ENCODE results near the gene ARL14EP. TPM values are rescaled to one million over a fixed set of nuclear protein-coding genes. Genes with fewer than 3 reads are reported as not detected.
A peak's percentile ranks its signal among the peaks of the same experiment; 100 is the strongest.

Gene ARL14EP
- 10 to 100 TPM in 3 of 4 donors, 1 to 10 TPM in 1; 6.3 to 21.5 (median 15.1) TPM for total RNA-seq

DNA sequence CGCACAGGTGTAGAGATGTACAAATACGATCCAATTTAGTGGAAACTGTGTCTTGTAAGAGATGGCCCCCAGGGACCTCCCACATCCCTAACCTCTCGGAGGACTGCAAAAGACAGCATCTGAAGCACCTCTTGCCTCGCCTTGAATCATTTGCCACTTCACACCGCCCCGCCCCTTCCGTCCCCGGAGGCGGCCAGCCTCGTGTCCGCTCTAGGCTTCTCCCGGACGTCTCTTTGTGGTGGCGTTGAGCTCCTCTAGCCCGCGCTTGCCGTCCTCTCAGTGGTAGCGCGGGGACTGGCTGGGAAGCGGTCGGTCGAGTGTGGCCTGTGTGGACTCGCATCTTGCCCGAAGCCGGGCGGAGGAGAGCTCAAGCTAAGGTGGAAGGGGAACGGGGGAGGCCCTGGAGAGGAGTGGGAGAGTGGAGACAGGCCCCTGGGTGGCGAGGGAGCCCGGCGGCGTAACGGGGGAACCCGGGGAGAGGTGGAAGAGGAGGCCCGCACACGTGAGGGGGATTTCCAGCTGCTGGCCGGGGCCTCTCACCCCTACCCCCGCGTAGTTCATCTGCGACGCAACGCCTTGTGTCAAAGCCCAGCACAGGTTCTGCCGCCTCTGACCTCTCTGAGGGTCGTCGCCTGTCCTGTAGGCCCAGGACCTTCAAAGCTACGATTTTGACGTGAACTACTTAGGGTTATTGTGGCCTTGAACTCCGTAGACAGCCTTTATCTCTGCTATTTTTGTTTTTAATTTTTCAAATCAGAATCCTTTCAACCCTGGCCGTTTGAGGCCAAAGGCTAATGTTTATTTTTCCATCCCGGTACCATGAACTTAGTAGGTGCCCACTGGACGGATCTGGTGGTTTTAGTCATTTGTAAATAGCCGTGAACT, at the start of gene ARL14EP:
Gene ARL14EP (plus strand): TSS at position 279 of the 885 bp plus-strand sequence. CDS start 7,845 bp downstream, outside the sequence.
- no peaks in the 10 kb centered on the region for H3K27me3 ChIP-seq
- peak; percentile 91 to 97 (median 93) for DNase-seq
- no peaks in the 10 kb centered on the region for H3K9me3 ChIP-seq
- H3K4me1 ChIP-seq, result peaks cover 0 to 20% (median 5%) of the 10 kb centered on the region in 4 donors
- no peaks in the 10 kb centered on the region for H3K36me3 ChIP-seq
- TF ChIP-seq, protein P1, sequence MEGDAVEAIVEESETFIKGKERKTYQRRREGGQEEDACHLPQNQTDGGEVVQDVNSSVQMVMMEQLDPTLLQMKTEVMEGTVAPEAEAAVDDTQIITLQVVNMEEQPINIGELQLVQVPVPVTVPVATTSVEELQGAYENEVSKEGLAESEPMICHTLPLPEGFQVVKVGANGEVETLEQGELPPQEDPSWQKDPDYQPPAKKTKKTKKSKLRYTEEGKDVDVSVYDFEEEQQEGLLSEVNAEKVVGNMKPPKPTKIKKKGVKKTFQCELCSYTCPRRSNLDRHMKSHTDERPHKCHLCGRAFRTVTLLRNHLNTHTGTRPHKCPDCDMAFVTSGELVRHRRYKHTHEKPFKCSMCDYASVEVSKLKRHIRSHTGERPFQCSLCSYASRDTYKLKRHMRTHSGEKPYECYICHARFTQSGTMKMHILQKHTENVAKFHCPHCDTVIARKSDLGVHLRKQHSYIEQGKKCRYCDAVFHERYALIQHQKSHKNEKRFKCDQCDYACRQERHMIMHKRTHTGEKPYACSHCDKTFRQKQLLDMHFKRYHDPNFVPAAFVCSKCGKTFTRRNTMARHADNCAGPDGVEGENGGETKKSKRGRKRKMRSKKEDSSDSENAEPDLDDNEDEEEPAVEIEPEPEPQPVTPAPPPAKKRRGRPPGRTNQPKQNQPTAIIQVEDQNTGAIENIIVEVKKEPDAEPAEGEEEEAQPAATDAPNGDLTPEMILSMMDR (IDR thresholded peaks at IDR 0.05), result peak in 1 of 6 experiments; percentile 7
- TF ChIP-seq POLR2A (IDR thresholded peaks at IDR 0.05), result peak; percentile 77 to 84
- H3K4me3 ChIP-seq, result peak within 1 kb of the TSS; percentile 74 to 83 (median 78)
- H3K27ac ChIP-seq, result peak within 1 kb of the TSS; percentile 70 to 86 (median 79)

DNA sequence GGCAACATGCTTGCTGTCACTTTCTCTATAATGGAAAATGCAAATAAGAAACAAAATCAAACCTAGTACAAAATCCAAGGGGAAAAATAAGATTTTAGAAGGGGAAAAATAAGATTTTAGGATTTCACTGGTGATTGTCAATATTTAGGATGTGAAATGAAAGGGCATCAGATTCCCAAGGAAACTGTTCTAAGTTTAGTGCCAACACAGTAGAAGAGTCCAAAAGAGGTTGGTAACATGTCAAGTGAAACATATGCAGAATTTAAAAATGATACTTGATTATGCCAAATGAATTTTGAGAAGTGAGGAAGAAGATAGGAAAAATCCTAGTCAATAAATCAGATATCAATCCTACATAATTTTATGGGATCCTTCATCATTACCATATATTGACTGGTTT, 45.7 kb upstream of the ARL14EP start:
- H3K4me1 ChIP-seq, result no peaks in the 10 kb centered on the region
- TF ChIP-seq POLR2A (IDR thresholded peaks at IDR 0.05), result no peak
- TF ChIP-seq, protein P1 (IDR thresholded peaks at IDR 0.05), result no peak
- H3K4me3 ChIP-seq, result no peak overlapping the region
- H3K27ac ChIP-seq, result no peak overlapping the region
- DNase-seq, result no peak
- no peaks in the 10 kb centered on the region for H3K9me3 ChIP-seq
- no peaks in the 10 kb centered on the region for H3K27me3 ChIP-seq
- no peaks in the 10 kb centered on the region for H3K36me3 ChIP-seq

DNA sequence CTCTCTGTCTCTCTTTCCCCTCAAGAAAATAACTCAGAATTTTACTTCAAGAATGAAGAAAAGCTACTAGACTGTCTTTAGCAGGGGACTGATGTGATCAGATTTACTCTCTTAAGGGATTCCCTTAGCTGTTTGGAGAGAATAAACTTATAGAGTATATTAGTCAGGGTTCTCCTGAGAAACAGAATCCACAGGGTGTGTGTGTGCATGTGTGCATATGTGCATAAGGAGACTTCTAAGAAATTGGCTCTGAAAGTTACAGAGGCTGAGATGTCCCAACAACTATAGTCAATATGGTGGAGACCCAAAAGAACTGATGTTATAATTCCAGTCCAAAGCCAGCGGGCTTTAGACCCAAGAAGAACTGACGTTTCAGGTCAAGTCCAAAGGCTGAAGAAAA, 43.1 kb upstream of the ARL14EP start:
- no peaks in the 10 kb centered on the region for H3K27me3 ChIP-seq
- no peak for TF ChIP-seq POLR2A (IDR thresholded peaks at IDR 0.05)
- TF ChIP-seq, protein P1 (IDR thresholded peaks at IDR 0.05), result no peak
- no peaks in the 10 kb centered on the region for H3K9me3 ChIP-seq
- H3K4me1 ChIP-seq, result no peaks in the 10 kb centered on the region
- H3K4me3 ChIP-seq, result no peak overlapping the region
- H3K27ac ChIP-seq, result no peak overlapping the region
- H3K36me3 ChIP-seq, result no peaks in the 10 kb centered on the region
- no peak for DNase-seq

DNA sequence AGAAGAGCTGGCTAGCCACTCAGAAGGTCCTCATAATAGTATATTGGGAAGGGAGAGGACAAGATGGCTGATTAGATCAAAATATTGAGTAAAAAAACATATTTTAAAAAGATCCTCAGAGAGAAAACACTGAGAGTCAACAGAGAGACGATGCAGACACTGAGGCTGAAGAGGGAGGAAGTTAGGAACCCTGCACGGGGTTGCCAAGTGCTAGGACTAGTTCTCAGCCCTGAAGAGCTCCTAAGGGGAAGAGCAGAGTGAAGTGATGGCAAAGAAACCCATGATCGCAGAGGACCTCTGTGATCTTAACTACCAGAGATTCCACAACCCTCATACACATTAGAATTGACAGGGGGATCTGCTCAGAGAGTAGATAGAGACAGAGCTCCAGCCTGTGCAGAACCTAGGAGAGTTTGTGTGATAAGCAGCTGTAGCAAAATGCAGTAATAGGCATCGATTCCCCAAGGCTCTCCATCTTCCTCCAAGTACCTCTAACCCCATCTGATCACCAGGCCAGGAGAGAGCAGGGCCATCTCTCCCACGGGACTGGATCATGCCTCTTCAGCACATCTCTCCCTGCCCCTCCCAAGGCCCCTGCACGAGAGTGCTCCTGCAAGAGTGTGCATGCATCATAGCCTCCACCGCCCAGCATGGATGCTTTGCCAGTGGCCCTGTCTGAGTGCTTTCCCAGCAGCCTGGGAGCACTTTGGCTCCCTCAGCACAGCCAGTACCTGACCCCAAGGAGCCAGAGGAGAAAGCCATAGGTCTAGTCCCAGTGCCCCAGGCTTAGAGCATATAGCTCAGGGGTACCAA, 41.2 kb upstream of the ARL14EP start:
- Histone ChIP-seq H3K36me3 (no peaks in the 10 kb centered on the region), H3K4me1 (no peaks in the 10 kb centered on the region), H3K27ac (no peak overlapping the region), H3K4me3 (no peak overlapping the region), H3K9me3 (no peaks in the 10 kb centered on the region), H3K27me3 (no peaks in the 10 kb centered on the region)
- DNase-seq, result no peak
- no peak for TF ChIP-seq POLR2A (IDR thresholded peaks at IDR 0.05)
- TF ChIP-seq, protein P1 (IDR thresholded peaks at IDR 0.05), result no peak

DNA sequence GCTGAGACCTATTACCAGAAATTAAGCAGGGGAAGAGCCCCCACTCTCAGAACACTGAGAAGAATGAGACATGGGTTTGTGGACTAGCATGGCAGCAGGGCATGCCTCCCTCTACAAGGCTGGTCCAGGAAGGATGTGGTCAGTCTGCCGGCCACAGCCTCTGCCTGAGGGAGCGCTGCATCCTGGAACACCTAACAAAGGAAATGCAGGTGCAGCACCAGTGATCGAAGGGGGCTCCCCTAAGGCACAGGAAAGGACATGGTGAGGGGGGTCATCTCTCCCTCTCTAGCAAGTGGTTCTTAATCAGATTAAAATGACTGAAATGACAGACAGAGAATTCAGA, 40.6 kb upstream of the ARL14EP start:
- no peak for TF ChIP-seq POLR2A (IDR thresholded peaks at IDR 0.05)
- TF ChIP-seq, protein P1 (IDR thresholded peaks at IDR 0.05), result no peak
- no peaks in the 10 kb centered on the region for H3K27me3 ChIP-seq
- no peaks in the 10 kb centered on the region for H3K9me3 ChIP-seq
- no peaks in the 10 kb centered on the region for H3K4me1 ChIP-seq
- H3K36me3 ChIP-seq, result no peaks in the 10 kb centered on the region
- no peak overlapping the region for H3K4me3 ChIP-seq
- no peak overlapping the region for H3K27ac ChIP-seq
- DNase-seq, result peak in 2 of 3 donors; percentile 56 to 78
